ENCODE data around the gene TAS2R41.

The TAS2R41 gene

GRCh38 chr7:143477501-143478150, at the start of gene TAS2R41:
Gene TAS2R41, plus strand, starts transcription at chr7:143477873. Its CDS starts 0 bp downstream, at chr7:143477873.
- no peak for DNase-seq

- no peak for DNase-seq
These were observed 47.6 kb upstream of the TAS2R41 start for GRCh38 chr7:143429770-143430698.

GRCh38 chr7:143431109-143431508, 46.6 kb upstream of the TAS2R41 start:
- no peak for DNase-seq

GRCh38 chr7:143433759-143434158, 43.9 kb upstream of the TAS2R41 start:
- DNase-seq: no peak

- DNase-seq: no peak
These were observed 43.0 kb upstream of the TAS2R41 start for GRCh38 chr7:143434660-143435059.

GRCh38 chr7:143435266-143435665, 42.4 kb upstream of the TAS2R41 start:
- DNase-seq: no peak

- DNase-seq: no peak
These were observed 41.2 kb upstream of the TAS2R41 start for GRCh38 chr7:143436325-143436946.

- DNase-seq: no peak
These were observed 40.1 kb upstream of the TAS2R41 start for GRCh38 chr7:143437578-143437977.

GRCh38 chr7:143439866-143440265, 37.8 kb upstream of the TAS2R41 start:
- DNase-seq: no peak

- DNase-seq: no peak
These were observed 34.5 kb upstream of the TAS2R41 start, which contains the start of gene TAS2R60 for GRCh38 chr7:143443153-143443552. Gene TAS2R60, plus strand, starts transcription at chr7:143443453. Its CDS starts 0 bp downstream, at chr7:143443453.

GRCh38 chr7:143444063-143444782, 33.5 kb upstream of the TAS2R41 start:
- DNase-seq: no peak

GRCh38 chr7:143444785-143445184, 32.9 kb upstream of the TAS2R41 start:
- DNase-seq: no peak

GRCh38 chr7:143447466-143447865, 30.2 kb upstream of the TAS2R41 start:
- no peak for DNase-seq

- no peak for DNase-seq
These were observed 29.2 kb upstream of the TAS2R41 start for GRCh38 chr7:143448429-143448828.

- no peak for DNase-seq
These were observed 27.9 kb upstream of the TAS2R41 start for GRCh38 chr7:143449793-143450192.

- DNase-seq: no peak
These were observed 26.6 kb upstream of the TAS2R41 start for GRCh38 chr7:143451122-143451521.

- no peak for DNase-seq
These were observed 25.9 kb upstream of the TAS2R41 start for GRCh38 chr7:143451746-143452145.

GRCh38 chr7:143452495-143452894, 25.2 kb upstream of the TAS2R41 start:
- no peak for DNase-seq

- no peak for DNase-seq
These were observed 23.5 kb upstream of the TAS2R41 start for GRCh38 chr7:143454091-143454680.

GRCh38 chr7:143455491-143455890, 22.2 kb upstream of the TAS2R41 start:
- DNase-seq: no peak

GRCh38 chr7:143455942-143456341, 21.7 kb upstream of the TAS2R41 start:
- DNase-seq: no peak

GRCh38 chr7:143456992-143457793, 20.5 kb upstream of the TAS2R41 start:
- no peak for DNase-seq
